ENCODE results near the gene KLHL11.
A peak's percentile ranks its signal among the peaks of the same experiment; 100 is the strongest.
"Not testable (repeated sequence)": the region's sequence is repeated elsewhere in the genome, so short reads cannot be mapped to it uniquely, and the experiment has no call there.

Gene KLHL11

GRCh38 chr17:41844971-41845370, 20.3 kb downstream of the KLHL11 start:
- TF ChIP-seq CTCF (IDR thresholded peaks at IDR 0.05; ENCODE audit: low read depth, low read length): no peak
- H3K4me3 ChIP-seq (ENCODE audit: low read depth, low read length): no peak overlapping the region
- in situ Hi-C loops (cut with HindIII; ENCODE audit: low sequenced_read_pairs): no loop called here
- no peak for DNase-seq (ENCODE audit: low read depth, low spot score)

GRCh38 chr17:41840781-41841180, 24.4 kb downstream of the KLHL11 start:
- in situ Hi-C loops (cut with HindIII; ENCODE audit: low sequenced_read_pairs); DNase-seq (ENCODE audit: low read depth, low spot score); H3K4me3 ChIP-seq (ENCODE audit: low read depth, low read length): not testable (repeated sequence)

DNA sequence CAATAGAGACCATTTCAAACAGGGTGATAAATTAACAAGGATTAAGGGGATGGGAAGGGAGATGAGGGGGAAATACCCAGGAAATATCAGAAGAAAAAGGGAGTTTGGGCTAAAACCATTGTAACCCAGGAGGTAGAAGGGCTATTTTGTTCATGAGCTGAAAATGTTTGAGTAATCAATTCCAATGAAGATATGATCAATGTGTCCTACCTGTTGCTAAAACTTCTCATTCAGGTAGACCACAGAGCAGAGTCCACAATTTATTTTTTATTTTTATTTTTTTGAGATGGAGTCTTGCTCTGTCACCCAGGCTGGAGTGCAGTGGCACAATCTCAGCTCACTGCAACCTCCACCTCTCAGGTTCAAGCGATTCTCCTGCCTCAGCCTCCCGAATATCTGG, 25.8 kb downstream of the KLHL11 start:
- H3K4me3 ChIP-seq (ENCODE audit: low read depth, low read length); in situ Hi-C loops (cut with HindIII; ENCODE audit: low sequenced_read_pairs); DNase-seq (ENCODE audit: low read depth, low spot score): not testable (repeated sequence)

DNA sequence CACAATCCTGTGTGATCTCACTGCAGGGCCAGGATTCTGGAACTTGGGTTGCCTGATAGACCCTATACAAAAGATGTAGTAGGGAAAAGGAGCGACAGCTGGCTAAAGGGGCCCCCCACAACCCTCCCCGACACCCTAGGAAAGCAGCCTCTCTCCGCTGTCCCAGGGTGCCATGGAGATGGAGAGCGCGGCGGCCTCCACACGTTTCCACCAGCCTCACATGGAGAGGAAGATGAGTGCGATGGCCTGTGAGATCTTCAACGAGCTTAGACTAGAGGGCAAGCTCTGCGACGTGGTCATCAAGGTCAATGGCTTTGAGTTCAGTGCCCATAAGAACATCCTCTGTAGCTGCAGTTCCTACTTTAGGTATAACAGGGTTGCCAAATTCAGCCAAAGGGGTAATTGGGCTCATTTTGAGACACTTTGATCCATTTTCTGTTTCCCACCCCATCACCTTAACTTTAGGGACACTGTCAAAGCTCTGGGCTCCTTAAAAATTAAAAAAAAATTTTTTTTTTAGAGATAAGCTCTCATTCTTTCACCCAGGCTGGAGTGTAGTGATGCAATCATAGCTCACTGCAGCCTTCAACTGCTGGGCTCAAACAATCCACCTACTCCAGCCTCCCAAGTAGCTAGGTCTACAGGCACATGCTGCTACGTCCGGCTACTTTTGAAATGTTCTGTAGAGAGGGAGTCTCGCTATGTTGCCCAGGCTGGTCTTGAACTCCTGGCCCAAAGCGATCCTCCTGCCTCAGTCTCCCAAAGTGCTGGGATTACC, 27.3 kb downstream of the KLHL11 start, which contains the start of gene KLHL10:
Gene KLHL10 (plus strand): TSS at position 65 of the 778 bp plus-strand sequence. CDS start 108 bp downstream, at position 173.
- no peak within 1 kb of the TSS for H3K4me3 ChIP-seq (ENCODE audit: low read depth, low read length)
- DNase-seq (ENCODE audit: low read depth, low spot score): no peak
- no peak for TF ChIP-seq CTCF (IDR thresholded peaks at IDR 0.05; ENCODE audit: low read depth, low read length)
- in situ Hi-C loops (cut with HindIII; ENCODE audit: low sequenced_read_pairs): no loop called here

GRCh38 chr17:41836550-41837196, 28.6 kb downstream of the KLHL11 start:
- in situ Hi-C loops (cut with HindIII; ENCODE audit: low sequenced_read_pairs): no loop called here
- peak overlapping the region; percentile 66 for H3K4me3 ChIP-seq (ENCODE audit: low read depth, low read length)
- TF ChIP-seq CTCF (IDR thresholded peaks at IDR 0.05; ENCODE audit: low read depth, low read length): no peak
- DNase-seq (ENCODE audit: low read depth, low spot score): no peak

DNA sequence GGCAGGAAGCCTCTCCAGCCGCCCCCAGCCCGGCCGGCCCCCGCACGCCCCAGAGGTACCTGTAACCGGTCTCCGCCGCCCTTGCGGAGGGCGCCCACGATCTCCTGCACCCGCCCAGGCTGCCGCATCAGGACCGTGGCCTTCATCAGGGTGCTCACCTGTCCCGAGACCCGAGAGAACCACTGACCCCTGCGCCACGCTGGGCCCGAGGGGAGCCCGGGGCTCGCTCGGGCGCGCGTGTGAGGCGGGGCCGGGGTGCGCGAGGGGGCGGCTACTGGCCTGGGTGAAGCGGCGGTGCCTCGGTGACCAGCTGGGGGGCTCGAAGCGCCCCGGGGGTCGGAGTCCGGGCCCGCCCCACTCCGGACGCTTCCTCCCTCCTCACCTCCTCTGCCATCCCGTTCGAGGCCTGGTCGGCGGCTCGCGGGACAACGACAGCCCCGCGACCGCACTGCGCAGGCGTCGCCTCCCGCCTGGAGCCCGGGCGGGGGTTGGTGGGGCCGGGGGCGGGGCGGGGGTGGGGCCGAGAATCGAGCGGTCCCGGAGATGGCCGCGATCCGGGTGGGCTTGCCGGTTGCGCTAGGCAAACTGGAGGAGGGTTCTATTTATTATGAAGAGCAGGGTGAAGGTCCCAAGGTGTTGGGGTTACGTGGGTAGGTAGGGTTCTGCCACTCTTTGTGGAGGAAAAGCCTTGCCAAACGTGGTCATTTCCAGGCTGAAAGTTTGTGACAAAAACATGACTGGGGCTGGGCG, 29.2 kb downstream of the KLHL11 start, which contains the start of gene NT5C3B:
Gene NT5C3B (minus strand): TSS at position 433 of the 750 bp plus-strand sequence. CDS start 39 bp downstream, at position 394.
- in situ Hi-C loops (cut with HindIII; ENCODE audit: low sequenced_read_pairs): no loop called here
- H3K4me3 ChIP-seq (ENCODE audit: low read depth, low read length): peak within 1 kb of the TSS; percentile 66
- peak; percentile 17 for DNase-seq (ENCODE audit: low read depth, low spot score)
- TF ChIP-seq CTCF (IDR thresholded peaks at IDR 0.05; ENCODE audit: low read depth, low read length): no peak

- TF ChIP-seq CTCF (IDR thresholded peaks at IDR 0.05; ENCODE audit: low read depth, low read length): no peak
- no peak for DNase-seq (ENCODE audit: low read depth, low spot score)
- H3K4me3 ChIP-seq (ENCODE audit: low read depth, low read length): peak overlapping the region; percentile 66
- in situ Hi-C loops (cut with HindIII; ENCODE audit: low sequenced_read_pairs): no loop called here
These were observed 29.9 kb downstream of the KLHL11 start for GRCh38 chr17:41835214-41835799.

DNA sequence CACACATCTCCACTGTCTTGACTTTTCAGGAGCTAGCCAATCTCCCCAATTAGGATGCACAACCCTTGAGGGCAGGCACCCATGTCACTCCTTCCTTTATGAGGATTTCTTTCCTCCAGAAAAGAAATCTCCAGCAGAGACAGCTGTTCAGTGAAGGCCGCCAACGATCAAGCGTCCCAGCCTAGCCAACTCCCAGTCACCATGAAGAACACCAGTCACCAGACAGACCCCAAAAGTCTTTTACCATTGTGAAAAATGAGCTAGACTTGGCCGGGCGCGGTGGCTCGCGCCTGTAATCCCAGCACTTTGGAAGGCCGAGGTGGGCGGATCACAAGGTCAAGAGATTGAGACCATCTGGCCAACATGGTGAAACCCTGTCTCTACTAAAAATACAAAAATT, 35.3 kb downstream of the KLHL11 start:
- H3K4me3 ChIP-seq (ENCODE audit: low read depth, low read length); in situ Hi-C loops (cut with HindIII; ENCODE audit: low sequenced_read_pairs); DNase-seq (ENCODE audit: low read depth, low spot score): not testable (repeated sequence)
